Chondrocyte (in vitro differentiated cells): ENCODE measurements around the gene MOK. TPM values are rescaled to one million over a fixed set of nuclear protein-coding genes. Genes with fewer than 3 reads are reported as not detected.
A peak's percentile ranks its signal among the peaks of the same experiment; 100 is the strongest.

Experiments used
- DNase-seq: peaks from one replicate; pipeline ENCODE4 v3.0.0; 2021; ENCODE audit warnings: mixed read lengths, low spot score
- H3K27ac Mint-ChIP-seq: one replicate; pipeline ENCODE4 v1.8.0; 2021; ENCODE audit warnings: mild to moderate bottlenecking, moderate library complexity, mixed read lengths; ENCODE audit not compliant: unreplicated experiment
- H3K27me3 Mint-ChIP-seq: 2 replicates; pipeline ENCODE4 v1.8.0; 2021; ENCODE audit warnings: low read depth, mixed read lengths
- H3K36me3 Mint-ChIP-seq: 2 replicates; pipeline ENCODE4 v1.8.0; 2021; ENCODE audit warnings: low read depth, mixed read lengths
- H3K4me1 Mint-ChIP-seq: 2 replicates; pipeline ENCODE4 v1.8.0; 2021; ENCODE audit warnings: low read depth, mild to moderate bottlenecking, mixed read lengths
- H3K4me3 Mint-ChIP-seq: one replicate; pipeline ENCODE4 v1.8.0; 2021; ENCODE audit warnings: mild to moderate bottlenecking, moderate library complexity, mixed read lengths; ENCODE audit not compliant: unreplicated experiment
- H3K9me3 Mint-ChIP-seq: 2 replicates; pipeline ENCODE4 v1.8.0; 2021; ENCODE audit warnings: low read depth, mixed read lengths
- CTCF ChIP-seq: fragments of 200-600 bp; sonication (generic); IDR thresholded peaks from 2 replicates; pipeline ENCODE4 v1.5.0; 2021; ENCODE audit warnings: antibody characterized with exemption, mild to moderate bottlenecking, moderate library complexity
- total RNA-seq: library from RNA; stranded (reverse); gene quantifications from 3 replicates; pipeline ENCODE4 v1.2.1, GENCODE V29; 2021

The MOK gene
- total RNA-seq, 1 donor from 2014 or later, result 3.8 TPM

DNA sequence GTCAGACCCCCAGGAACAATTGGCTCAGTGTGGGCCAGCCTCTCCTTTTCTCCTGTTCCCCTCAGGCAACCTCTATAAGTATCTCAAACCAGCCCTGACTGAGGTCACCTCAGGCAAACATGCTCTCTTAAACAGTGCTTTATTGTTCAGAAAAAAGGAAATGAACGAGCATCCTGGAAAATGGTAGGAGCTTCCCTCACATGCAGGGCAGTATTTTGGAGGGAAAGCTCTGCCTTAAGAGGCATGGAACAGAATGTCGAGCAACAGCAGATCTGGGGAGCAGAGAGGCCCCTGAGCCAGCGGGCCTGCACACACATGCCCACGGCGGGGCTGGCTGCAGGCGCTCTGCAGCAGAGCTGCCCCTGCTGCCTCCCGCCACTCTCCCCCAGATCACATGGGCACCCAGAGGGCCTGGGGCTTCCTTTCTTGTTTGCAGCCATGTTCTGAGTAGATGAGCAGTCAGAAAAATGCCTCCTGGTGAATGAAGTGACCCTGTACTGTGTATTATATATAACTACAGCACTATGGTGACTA, 42.0 kb downstream of the MOK start:
- DNase-seq, result no peak
- peaks cover 16% of the 10 kb centered on the region for H3K4me1 Mint-ChIP-seq
- H3K4me3 Mint-ChIP-seq, result no peak overlapping the region
- no peaks in the 10 kb centered on the region for H3K36me3 Mint-ChIP-seq
- no peaks in the 10 kb centered on the region for H3K9me3 Mint-ChIP-seq
- no peaks in the 10 kb centered on the region for H3K27me3 Mint-ChIP-seq
- H3K27ac Mint-ChIP-seq, result no peak overlapping the region
- TF ChIP-seq CTCF, result no peak

- no peak overlapping the region for H3K4me3 Mint-ChIP-seq
- no peaks in the 10 kb centered on the region for H3K9me3 Mint-ChIP-seq
- no peak for TF ChIP-seq CTCF
- no peaks in the 10 kb centered on the region for H3K36me3 Mint-ChIP-seq
- DNase-seq, result no peak
- peaks cover 13% of the 10 kb centered on the region for H3K4me1 Mint-ChIP-seq
- no peaks in the 10 kb centered on the region for H3K27me3 Mint-ChIP-seq
- no peak overlapping the region for H3K27ac Mint-ChIP-seq
These were observed 46.8 kb downstream of the MOK start for GRCh38 chr14:102258136-102258535.

DNA sequence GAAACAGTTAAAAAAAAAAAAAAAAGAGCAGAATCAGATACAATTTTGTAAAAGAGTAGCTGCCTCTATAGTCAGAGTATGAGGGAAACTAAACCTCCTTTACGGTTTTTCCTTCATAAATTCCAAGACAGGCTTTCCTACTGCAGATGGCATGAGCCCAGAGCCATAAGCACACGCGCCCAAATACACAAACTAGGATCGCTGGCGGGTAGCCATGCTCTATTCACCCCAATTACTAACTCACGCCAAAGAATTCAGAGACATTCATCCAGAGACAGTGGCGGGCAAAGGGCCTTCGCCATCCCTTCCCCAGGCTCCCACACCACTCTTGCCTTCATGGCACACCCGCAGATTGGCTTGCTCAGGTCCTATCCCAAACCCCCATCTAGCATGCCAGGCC, 48.2 kb downstream of the MOK start:
- DNase-seq, result no peak
- Mint-ChIP-seq H3K27me3 (no peaks in the 10 kb centered on the region), H3K4me1 (peaks cover 6% of the 10 kb centered on the region), H3K9me3 (no peaks in the 10 kb centered on the region), H3K4me3 (no peak overlapping the region), H3K36me3 (no peaks in the 10 kb centered on the region), H3K27ac (no peak overlapping the region)
- TF ChIP-seq CTCF, result no peak

DNA sequence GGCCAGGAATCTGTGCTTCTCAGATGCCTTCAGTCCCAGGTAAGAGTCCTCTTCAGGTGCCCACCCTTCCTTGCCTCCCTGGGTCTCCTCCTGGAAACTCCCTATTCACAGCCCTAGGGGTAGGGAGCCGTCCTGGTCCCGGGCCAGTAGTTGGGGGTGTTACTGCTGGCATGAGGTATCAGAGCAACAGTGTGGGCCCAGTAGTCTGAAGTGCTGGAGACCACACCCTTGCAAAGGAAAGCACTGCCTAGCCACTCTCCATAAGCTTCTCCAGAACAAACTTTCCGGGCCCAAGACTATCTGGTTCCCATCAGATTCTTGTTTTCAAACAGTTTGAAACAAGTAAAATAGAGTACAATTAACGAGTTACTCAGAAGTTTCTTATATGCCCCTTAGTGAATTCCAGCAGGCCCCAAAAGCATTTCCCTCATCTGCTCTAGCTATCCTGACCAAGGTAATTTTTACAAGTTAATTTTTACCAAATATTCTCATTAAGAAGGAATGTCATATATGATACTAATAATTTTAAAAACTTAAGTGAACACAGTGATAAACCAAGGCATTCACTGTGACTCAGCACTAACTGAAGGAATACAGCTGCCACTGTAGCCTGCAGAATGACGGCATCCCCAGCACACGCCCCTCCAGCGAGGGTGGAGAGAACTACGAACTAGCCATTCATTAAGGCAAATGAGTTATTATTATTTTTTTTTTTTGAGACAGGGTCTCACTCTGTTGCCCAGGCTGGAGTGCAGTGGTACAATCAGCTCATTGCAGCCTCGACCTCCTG, 49.4 kb downstream of the MOK start:
- DNase-seq, result no peak
- Mint-ChIP-seq H3K36me3 (no peaks in the 10 kb centered on the region), H3K4me3 (no peak overlapping the region), H3K9me3 (no peaks in the 10 kb centered on the region), H3K27me3 (no peaks in the 10 kb centered on the region), H3K4me1 (peaks cover 6% of the 10 kb centered on the region), H3K27ac (peak overlapping the region; percentile 69)
- no peak for TF ChIP-seq CTCF

DNA sequence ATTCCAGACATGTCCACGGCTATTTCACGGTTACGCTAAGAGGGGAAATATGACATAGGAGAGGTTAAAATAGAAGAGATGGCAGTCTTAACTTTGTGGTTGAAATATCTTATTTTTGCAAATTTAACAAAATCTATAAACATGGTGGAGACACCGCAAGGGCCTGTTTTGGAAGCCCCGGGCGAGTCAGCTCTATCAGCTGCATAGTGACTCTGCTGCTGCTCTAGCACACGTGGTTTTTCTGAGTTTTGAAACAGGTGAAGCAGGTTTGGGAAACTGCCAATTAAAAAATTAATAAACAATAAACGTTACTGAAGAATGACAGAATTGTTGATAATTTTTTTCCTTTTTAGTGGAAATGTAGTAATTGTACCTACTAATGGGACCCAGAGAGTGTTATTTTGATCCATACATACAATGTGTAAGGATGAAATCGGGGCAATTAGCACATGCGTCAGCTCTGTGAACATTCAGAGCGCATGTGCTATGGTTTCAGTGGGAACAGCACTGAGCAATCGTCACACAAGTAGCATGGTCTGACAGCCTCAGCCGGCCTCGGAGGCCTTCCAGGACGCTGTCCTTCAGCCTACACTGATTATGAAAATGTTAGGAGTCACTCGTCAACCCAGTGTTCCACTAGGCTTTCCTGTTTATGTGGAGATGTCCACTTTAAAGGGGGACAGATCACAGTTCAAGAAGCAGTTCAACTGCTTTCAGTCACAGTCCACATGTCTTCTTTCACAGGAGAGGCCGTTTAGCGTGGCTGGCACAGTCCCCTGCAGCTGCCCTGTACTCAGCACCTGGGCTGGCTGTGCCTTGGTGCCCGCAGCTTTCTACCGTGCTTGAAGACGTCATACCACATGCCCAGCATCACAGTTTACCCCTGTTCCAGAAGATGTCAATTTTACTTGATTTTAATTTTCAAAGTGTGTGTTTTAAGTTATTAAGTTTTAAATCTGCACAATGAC, 51.8 kb downstream of the MOK start:
- H3K4me3 Mint-ChIP-seq, result no peak overlapping the region
- no peak for TF ChIP-seq CTCF
- no peaks in the 10 kb centered on the region for H3K27me3 Mint-ChIP-seq
- H3K27ac Mint-ChIP-seq, result no peak overlapping the region
- no peaks in the 10 kb centered on the region for H3K9me3 Mint-ChIP-seq
- H3K36me3 Mint-ChIP-seq, result no peaks in the 10 kb centered on the region
- H3K4me1 Mint-ChIP-seq, result peaks cover 6% of the 10 kb centered on the region
- DNase-seq, result no peak
